Measurements from ENCODE around the gene MAGED1. TPM values are rescaled to one million over a fixed set of nuclear protein-coding genes. Genes with fewer than 3 reads are reported as not detected.
A peak's percentile ranks its signal among the peaks of the same experiment; 100 is the strongest.

The MAGED1 gene, protein sequence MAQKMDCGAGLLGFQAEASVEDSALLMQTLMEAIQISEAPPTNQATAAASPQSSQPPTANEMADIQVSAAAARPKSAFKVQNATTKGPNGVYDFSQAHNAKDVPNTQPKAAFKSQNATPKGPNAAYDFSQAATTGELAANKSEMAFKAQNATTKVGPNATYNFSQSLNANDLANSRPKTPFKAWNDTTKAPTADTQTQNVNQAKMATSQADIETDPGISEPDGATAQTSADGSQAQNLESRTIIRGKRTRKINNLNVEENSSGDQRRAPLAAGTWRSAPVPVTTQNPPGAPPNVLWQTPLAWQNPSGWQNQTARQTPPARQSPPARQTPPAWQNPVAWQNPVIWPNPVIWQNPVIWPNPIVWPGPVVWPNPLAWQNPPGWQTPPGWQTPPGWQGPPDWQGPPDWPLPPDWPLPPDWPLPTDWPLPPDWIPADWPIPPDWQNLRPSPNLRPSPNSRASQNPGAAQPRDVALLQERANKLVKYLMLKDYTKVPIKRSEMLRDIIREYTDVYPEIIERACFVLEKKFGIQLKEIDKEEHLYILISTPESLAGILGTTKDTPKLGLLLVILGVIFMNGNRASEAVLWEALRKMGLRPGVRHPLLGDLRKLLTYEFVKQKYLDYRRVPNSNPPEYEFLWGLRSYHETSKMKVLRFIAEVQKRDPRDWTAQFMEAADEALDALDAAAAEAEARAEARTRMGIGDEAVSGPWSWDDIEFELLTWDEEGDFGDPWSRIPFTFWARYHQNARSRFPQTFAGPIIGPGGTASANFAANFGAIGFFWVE
- total RNA-seq (131 TPM), polyA plus RNA-seq (50.3 TPM)

- 1% methylated on average over 35 of the region's 35 CpGs for WGBS
- DNase-seq (ENCODE audit: extremely low spot score): peak; percentile 91
Measured at GRCh38 chrX:51892921-51893745, at the start of gene MAGED1. Gene MAGED1, plus strand, starts transcription at chrX:51893623. Its CDS starts 682 bp downstream, at chrX:51894305.

DNA sequence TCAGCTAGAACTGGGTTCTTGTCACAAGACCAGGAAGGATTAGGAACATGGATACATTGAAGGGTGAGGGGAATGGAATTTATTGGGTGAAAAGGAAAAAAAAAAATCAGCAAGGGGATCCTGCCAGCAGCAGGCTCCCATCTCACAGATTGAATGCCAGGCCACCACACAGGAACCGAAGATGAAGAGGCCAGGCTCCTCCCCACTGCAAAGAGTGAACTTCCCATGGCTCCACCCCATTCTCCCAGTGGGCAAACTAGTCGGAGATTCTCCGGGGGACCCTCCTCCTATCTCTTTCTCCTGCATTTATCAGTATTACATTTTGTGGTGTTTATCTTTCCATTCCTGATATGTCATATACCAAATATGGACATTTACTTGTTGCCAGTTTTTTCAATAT, 46.0 kb upstream of the MAGED1 start:
- 29% methylated on average over 3 of the region's 3 CpGs for WGBS
- DNase-seq (ENCODE audit: extremely low spot score): no peak
- Histone ChIP-seq H3K4me1 (ENCODE audit: insufficient read depth) (no peaks in the 10 kb centered on the region), H3K4me3 (ENCODE audit: low read depth, low read length) (no peak overlapping the region), H3K36me3 (ENCODE audit: insufficient read depth) (no peaks in the 10 kb centered on the region), H3K27ac (ENCODE audit: low read depth) (no peak overlapping the region)

More at GRCh38 chrX:51892921-51893745, at the start of gene MAGED1:
- H3K27ac ChIP-seq (ENCODE audit: low read depth): peak within 1 kb of the TSS; percentile 59
- H3K36me3 ChIP-seq (ENCODE audit: insufficient read depth): no peaks in the 10 kb centered on the region
- H3K4me1 ChIP-seq (ENCODE audit: insufficient read depth): peaks cover 2% of the 10 kb centered on the region
- H3K4me3 ChIP-seq (ENCODE audit: low read depth, low read length): peak within 1 kb of the TSS; percentile 47

DNA sequence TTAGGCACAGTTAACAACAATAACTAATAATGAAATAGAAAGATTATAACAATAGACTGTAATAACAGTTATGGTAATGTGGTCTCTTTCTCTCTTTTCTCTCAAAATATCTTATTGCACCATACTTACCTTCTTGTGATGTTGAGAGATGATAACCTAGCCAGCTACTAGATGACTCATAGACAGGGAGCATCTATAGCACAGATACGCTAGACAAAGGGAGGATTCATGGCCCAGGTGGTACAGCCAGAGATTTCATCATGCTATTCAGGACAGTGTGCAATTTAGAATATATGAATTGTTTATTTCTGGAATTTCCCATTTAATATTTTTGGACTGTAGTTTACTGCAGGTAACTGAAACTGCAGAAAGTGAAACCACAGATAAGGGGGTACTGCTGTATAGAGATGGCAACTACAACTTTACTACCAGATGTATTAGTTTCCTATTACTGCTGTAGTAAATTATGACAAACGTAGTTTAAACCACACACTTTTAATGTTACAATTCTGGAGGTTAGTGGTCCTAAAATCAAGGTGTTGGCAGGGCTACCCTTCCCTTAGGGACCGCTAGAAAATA, 41.8 kb upstream of the MAGED1 start:
- Histone ChIP-seq H3K27ac (ENCODE audit: low read depth) (no peak overlapping the region), H3K36me3 (ENCODE audit: insufficient read depth) (no peaks in the 10 kb centered on the region), H3K4me1 (ENCODE audit: insufficient read depth) (no peaks in the 10 kb centered on the region), H3K4me3 (ENCODE audit: low read depth, low read length) (no peak overlapping the region)
- no peak for DNase-seq (ENCODE audit: extremely low spot score)
- 77% methylated on average over 3 of the region's 3 CpGs for WGBS

DNA sequence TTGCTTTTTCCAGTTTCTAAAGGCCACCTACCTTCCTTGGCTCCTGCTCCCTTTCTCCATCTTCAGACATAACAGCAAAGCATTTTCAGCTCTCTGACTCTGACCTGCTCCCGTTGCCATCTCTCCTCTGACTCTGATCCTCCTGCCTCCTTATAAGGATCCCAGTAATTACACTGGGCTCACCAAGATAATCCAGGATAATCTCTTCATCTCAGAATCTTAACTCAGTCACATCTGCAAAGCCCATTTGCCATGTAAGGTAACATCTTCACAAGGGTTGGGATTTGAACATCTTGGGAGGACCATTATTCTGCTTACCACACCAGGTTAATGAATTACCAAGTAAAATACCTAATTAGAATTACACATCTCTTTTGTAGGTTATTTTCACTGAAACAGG, 41.3 kb upstream of the MAGED1 start:
- no peaks in the 10 kb centered on the region for H3K36me3 ChIP-seq (ENCODE audit: insufficient read depth)
- DNase-seq (ENCODE audit: extremely low spot score): no peak
- H3K4me1 ChIP-seq (ENCODE audit: insufficient read depth): no peaks in the 10 kb centered on the region
- no peak overlapping the region for H3K27ac ChIP-seq (ENCODE audit: low read depth)
- no peak overlapping the region for H3K4me3 ChIP-seq (ENCODE audit: low read depth, low read length)
- WGBS: 44% methylated on average over 1 of the region's 1 CpG

GRCh38 chrX:51852621-51853020, 40.8 kb upstream of the MAGED1 start:
- WGBS: 94% methylated on average over 3 of the region's 3 CpGs
- H3K36me3 ChIP-seq (ENCODE audit: insufficient read depth): no peaks in the 10 kb centered on the region

GRCh38 chrX:51853251-51853650, 40.2 kb upstream of the MAGED1 start:
- 39% methylated on average over 1 of the region's 1 CpG for WGBS
- no peaks in the 10 kb centered on the region for H3K36me3 ChIP-seq (ENCODE audit: insufficient read depth)

More at GRCh38 chrX:51852621-51853020, 40.8 kb upstream of the MAGED1 start:
- no peak for DNase-seq (ENCODE audit: extremely low spot score)
- no peak overlapping the region for H3K27ac ChIP-seq (ENCODE audit: low read depth)
- H3K4me1 ChIP-seq (ENCODE audit: insufficient read depth): no peaks in the 10 kb centered on the region
- no peak overlapping the region for H3K4me3 ChIP-seq (ENCODE audit: low read depth, low read length)

DNA sequence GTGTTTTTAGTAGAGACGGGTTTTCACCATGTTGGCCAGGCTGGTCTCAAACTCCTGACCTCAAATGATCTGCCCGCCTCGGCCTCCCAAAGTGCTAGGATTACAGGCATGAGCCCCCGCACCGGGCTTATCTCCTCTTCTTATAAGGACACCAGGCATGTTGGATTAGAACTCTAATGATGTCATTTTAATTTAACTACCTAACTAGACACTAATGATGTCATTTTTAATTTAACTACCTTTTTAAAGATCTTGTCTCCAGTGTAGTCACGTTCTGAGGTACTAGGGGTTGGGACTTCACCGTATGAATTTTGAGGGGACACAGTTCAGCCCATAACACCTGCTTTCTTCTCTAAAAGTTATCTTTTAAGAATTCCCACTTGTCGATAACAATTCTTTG, 37.7 kb upstream of the MAGED1 start:
- 96% methylated on average over 8 of the region's 8 CpGs for whole genome bisulfite sequencing
- no peak for DNase-seq (ENCODE audit: extremely low spot score)
- Histone ChIP-seq H3K36me3 (ENCODE audit: insufficient read depth) (no peaks in the 10 kb centered on the region), H3K4me3 (ENCODE audit: low read depth, low read length) (no peak overlapping the region), H3K27ac (ENCODE audit: low read depth) (no peak overlapping the region), H3K4me1 (ENCODE audit: insufficient read depth) (no peaks in the 10 kb centered on the region)

More at GRCh38 chrX:51853251-51853650, 40.2 kb upstream of the MAGED1 start:
- no peak for DNase-seq (ENCODE audit: extremely low spot score)
- no peak overlapping the region for H3K27ac ChIP-seq (ENCODE audit: low read depth)
- H3K4me1 ChIP-seq (ENCODE audit: insufficient read depth): no peaks in the 10 kb centered on the region
- no peak overlapping the region for H3K4me3 ChIP-seq (ENCODE audit: low read depth, low read length)

DNA sequence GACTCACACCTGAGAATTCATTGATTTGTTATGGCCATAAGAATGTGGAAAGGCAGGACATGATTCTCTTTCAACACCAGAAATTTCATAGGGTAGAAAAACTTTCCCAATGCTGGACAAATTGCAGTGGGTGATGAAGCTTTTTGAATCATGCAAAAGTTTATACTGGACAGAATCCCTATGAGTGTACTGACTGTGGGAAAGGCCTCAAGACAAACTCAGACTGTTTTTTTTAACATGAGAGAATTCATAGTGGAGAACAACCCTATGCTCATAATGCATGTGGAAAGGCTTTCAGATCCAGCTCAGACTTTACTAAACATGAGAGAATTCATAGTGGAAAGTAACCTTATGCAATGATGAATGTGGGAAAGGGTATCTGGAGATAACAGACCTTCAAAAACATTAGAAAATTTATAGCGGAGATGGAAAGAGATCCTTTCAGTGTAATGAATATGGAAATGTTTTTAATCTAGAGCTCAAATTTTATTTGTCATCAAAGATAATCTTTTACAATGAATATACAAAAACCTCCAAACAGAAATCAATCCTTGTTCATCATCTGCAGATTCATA, 36.2 kb upstream of the MAGED1 start:
- Histone ChIP-seq H3K36me3 (ENCODE audit: insufficient read depth) (no peaks in the 10 kb centered on the region), H3K4me3 (ENCODE audit: low read depth, low read length) (no peak overlapping the region), H3K4me1 (ENCODE audit: insufficient read depth) (no peaks in the 10 kb centered on the region), H3K27ac (ENCODE audit: low read depth) (no peak overlapping the region)
- DNase-seq (ENCODE audit: extremely low spot score): no peak
- WGBS: 94% methylated on average over 1 of the region's 1 CpG

DNA sequence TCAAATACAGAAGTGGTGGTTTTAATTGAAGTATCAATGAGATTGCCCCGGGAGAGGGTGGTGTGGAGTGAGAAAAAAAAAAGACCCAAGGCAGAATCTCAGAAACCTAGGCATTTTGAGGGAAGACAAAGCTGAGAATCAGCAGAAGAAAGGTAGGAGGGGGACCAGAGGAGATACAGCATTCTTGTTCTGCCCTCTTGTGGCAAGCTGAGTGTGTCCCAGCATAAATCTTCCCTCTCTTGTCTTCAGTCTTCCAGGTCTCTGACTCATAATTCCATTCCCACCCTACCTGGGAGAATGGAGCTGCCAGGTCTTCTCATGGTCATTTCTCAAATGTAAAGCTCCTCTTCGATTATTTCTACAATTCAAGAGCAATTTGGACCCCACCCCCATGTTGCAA, 32.7 kb upstream of the MAGED1 start:
- no peak overlapping the region for H3K4me3 ChIP-seq (ENCODE audit: low read depth, low read length)
- no peaks in the 10 kb centered on the region for H3K4me1 ChIP-seq (ENCODE audit: insufficient read depth)
- no peak for DNase-seq (ENCODE audit: extremely low spot score)
- no peak overlapping the region for H3K27ac ChIP-seq (ENCODE audit: low read depth)
- 12% methylated on average over 2 of the region's 2 CpGs for WGBS
- H3K36me3 ChIP-seq (ENCODE audit: insufficient read depth): no peaks in the 10 kb centered on the region

DNA sequence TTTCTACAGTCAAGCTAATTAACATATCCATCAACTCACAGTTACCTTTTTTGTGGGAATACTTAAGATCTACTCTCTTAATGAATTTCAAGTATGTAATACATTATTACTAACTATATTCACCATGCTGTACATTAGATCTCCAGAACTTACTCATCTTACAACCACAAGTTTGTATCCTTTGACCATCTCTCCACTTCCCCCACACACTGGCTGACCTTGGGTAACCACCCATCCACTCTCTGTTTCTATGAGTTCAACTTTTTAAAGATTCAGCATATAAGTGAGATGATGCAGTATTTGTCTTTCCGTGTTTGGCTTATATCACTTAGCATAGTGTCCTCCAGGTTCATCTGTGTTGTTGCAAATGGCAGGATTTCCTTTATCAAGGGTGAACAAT, 30.5 kb upstream of the MAGED1 start:
- DNase-seq (ENCODE audit: extremely low spot score): no peak
- WGBS: 100% methylated on average over 1 of the region's 1 CpG
- Histone ChIP-seq H3K4me1 (ENCODE audit: insufficient read depth) (no peaks in the 10 kb centered on the region), H3K27ac (ENCODE audit: low read depth) (no peak overlapping the region), H3K36me3 (ENCODE audit: insufficient read depth) (no peaks in the 10 kb centered on the region), H3K4me3 (ENCODE audit: low read depth, low read length) (no peak overlapping the region)

DNA sequence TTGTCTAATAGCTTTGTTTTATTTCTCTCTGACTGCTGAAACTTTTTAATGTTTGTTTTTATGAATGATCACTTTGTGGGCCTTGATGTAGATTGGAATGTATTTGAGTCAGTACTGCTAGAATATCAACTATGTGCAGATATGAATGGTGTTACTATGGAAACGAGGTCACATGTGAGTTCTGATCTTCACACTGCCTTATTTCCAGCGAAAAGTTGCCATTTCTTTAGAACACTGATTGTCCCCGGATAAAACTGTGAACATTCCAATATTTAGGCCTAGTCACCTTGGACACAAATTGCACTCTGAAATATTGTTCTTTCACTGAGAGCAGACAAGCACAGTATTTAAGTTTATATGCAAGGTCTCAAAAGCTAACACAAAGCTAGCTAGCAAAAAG, 27.2 kb upstream of the MAGED1 start:
- Histone ChIP-seq H3K27ac (ENCODE audit: low read depth) (no peak overlapping the region), H3K4me1 (ENCODE audit: insufficient read depth) (no peaks in the 10 kb centered on the region), H3K4me3 (ENCODE audit: low read depth, low read length) (no peak overlapping the region), H3K36me3 (ENCODE audit: insufficient read depth) (no peaks in the 10 kb centered on the region)
- 78% methylated on average over 3 of the region's 3 CpGs for WGBS
- no peak for DNase-seq (ENCODE audit: extremely low spot score)

- H3K4me3 ChIP-seq (ENCODE audit: low read depth, low read length): no peak overlapping the region
- 91% methylated on average over 1 of the region's 1 CpG for WGBS
- no peak overlapping the region for H3K27ac ChIP-seq (ENCODE audit: low read depth)
- DNase-seq (ENCODE audit: extremely low spot score): no peak
- H3K4me1 ChIP-seq (ENCODE audit: insufficient read depth): no peaks in the 10 kb centered on the region
- H3K36me3 ChIP-seq (ENCODE audit: insufficient read depth): no peaks in the 10 kb centered on the region
Measured at GRCh38 chrX:51867626-51868025, 25.8 kb upstream of the MAGED1 start.

- H3K27ac ChIP-seq (ENCODE audit: low read depth): no peak overlapping the region
- H3K4me3 ChIP-seq (ENCODE audit: low read depth, low read length): no peak overlapping the region
- no peaks in the 10 kb centered on the region for H3K4me1 ChIP-seq (ENCODE audit: insufficient read depth)
- H3K36me3 ChIP-seq (ENCODE audit: insufficient read depth): no peaks in the 10 kb centered on the region
- no peak for DNase-seq (ENCODE audit: extremely low spot score)
- 90% methylated on average over 2 of the region's 2 CpGs for WGBS
Measured at GRCh38 chrX:51870354-51870753, 23.1 kb upstream of the MAGED1 start.

All from urinary bladder (tissue), 4 donors.